ENCODE data around the gene ZNF580. TPM values are rescaled to one million over a fixed set of nuclear protein-coding genes. Genes with fewer than 3 reads are reported as not detected.

ZNF580 gene
- polyA plus RNA-seq, 1 donor (not counting 4 experiments of a cell fraction or from before 2014, with no cell fraction given) = 3.0 TPM

DNA sequence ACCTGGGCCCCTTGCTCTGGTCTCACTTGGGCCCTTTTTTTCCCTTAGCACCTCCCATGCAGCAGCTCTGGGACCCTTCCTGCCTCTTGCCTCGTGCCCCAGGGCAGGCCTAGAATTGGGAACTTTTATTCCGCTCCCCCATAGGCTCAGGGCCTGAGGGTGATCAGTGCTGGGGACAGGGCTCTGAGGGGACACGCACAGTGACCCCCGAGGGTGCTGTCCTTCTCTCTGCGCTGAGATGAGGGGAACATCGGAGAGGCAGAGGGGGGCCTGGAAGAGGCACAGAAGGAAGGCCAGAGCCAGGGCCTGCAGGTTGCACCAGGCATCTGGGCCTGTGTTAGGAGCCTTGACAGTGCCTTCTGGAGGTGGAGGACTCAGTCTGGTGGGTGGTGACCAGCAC lies 45.0 kb downstream of the ZNF580 start:
- Histone ChIP-seq H2AFZ (ENCODE audit: control insufficient read depth, low read length) (no peak overlapping the region), H3K9ac (ENCODE audit: control insufficient read depth, extremely low read depth, insufficient read depth, low read length) (no peak overlapping the region), H3K9me1 (ENCODE audit: control insufficient read depth, extremely low read depth, insufficient read depth, low read length) (no peaks in the 10 kb centered on the region), H3K4me1 (ENCODE audit: control insufficient read depth, extremely low read depth, insufficient read depth, low read length) (no peaks in the 10 kb centered on the region), H3K4me2 (ENCODE audit: control insufficient read depth, extremely low read depth, insufficient read depth, low read depth, low read length) (no peak overlapping the region), H3K79me2 (ENCODE audit: control insufficient read depth, insufficient read depth, low read length) (peaks cover 62% of the 10 kb centered on the region), H3K27me3 (ENCODE audit: control insufficient read depth, extremely low read depth, insufficient read depth, low read length) (no peaks in the 10 kb centered on the region), H3K27ac (ENCODE audit: control insufficient read depth, insufficient read depth, low read length) (no peak overlapping the region), H4K20me1 (ENCODE audit: control insufficient read depth, extremely low read depth, insufficient read depth, low read length) (peaks cover 4% of the 10 kb centered on the region), H3K36me3 (ENCODE audit: control insufficient read depth in 2 of 2, extremely low read depth in 1 of 2, insufficient read depth in 2 of 2, low read length in 2 of 2) (peaks cover 39 to 40% of the 10 kb centered on the region in 2 experiments), H3K9me3 (ENCODE audit: control insufficient read depth, low read depth, low read length) (no peaks in the 10 kb centered on the region), H3K4me3 (ENCODE audit: control insufficient read depth in 2 of 3, extremely low read depth in 1 of 3, insufficient read depth in 2 of 3, low read depth in 1 of 3, low read length in 3 of 3) (no peak overlapping the region)
- FAIRE-seq = no peak
- DNase-seq (ENCODE audit: low read depth, low spot score) = no peak
- TF ChIP-seq EZH2 (IDR thresholded peaks at IDR 0.05; ENCODE audit: low read length) = no peak
- TF ChIP-seq, protein P1, sequence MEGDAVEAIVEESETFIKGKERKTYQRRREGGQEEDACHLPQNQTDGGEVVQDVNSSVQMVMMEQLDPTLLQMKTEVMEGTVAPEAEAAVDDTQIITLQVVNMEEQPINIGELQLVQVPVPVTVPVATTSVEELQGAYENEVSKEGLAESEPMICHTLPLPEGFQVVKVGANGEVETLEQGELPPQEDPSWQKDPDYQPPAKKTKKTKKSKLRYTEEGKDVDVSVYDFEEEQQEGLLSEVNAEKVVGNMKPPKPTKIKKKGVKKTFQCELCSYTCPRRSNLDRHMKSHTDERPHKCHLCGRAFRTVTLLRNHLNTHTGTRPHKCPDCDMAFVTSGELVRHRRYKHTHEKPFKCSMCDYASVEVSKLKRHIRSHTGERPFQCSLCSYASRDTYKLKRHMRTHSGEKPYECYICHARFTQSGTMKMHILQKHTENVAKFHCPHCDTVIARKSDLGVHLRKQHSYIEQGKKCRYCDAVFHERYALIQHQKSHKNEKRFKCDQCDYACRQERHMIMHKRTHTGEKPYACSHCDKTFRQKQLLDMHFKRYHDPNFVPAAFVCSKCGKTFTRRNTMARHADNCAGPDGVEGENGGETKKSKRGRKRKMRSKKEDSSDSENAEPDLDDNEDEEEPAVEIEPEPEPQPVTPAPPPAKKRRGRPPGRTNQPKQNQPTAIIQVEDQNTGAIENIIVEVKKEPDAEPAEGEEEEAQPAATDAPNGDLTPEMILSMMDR (optimal IDR thresholded peaks at IDR 0.05 in 1 of 3, IDR thresholded peaks at IDR 0.05 in 1 of 3, conservative IDR thresholded peaks at IDR 0.05 in 1 of 3; ENCODE audit: extremely low read depth in 1 of 3, insufficient read depth in 2 of 3, low read length in 3 of 3) = no peak
- dilution Hi-C loops (cut with MboI; ENCODE audit: extremely low pct_ligation_motif_present, low sequenced_read_pairs) = no loop called here

DNA sequence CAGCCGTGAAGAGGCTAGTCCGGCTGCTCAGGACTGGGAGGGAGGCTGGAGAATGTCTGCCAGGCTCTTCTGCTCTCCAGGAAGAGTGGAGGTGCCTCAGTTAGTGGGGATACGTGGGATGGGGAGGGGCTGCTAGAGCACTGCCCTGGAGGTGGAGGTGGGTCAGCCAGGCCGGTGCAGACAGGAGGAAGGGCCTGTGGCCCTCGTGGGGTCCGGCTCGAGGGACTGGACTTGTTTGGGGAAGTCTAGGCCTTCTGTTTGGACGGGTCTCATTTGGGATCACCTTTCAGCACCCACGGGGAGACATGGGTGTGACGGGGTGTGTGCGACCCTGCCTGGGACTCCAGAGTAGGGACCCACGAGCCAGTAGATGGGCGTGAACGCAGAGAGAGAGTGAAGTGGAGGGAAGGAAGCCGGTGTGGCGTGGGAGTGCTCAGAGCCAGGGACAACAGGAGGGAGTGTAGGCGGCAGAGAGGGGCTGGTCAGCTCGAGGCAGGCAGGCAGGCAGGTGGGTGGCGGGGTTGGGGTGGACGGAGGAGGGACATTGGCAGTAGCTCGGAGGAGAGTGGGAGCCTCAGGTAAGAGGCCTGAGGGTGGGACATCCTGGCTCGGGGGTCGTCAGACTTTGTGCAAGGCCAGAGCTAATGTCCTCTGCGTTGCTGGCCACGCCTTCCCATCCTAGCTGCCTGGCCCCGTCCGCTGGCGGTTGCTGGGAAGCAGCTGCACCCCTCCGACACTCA lies 45.7 kb downstream of the ZNF580 start:
- Histone ChIP-seq H3K9me3 (ENCODE audit: control insufficient read depth, low read depth, low read length) (no peaks in the 10 kb centered on the region), H3K27ac (ENCODE audit: control insufficient read depth, insufficient read depth, low read length) (no peak overlapping the region), H2AFZ (ENCODE audit: control insufficient read depth, low read length) (no peak overlapping the region), H3K27me3 (ENCODE audit: control insufficient read depth, extremely low read depth, insufficient read depth, low read length) (no peaks in the 10 kb centered on the region), H3K4me1 (ENCODE audit: control insufficient read depth, extremely low read depth, insufficient read depth, low read length) (no peaks in the 10 kb centered on the region), H4K20me1 (ENCODE audit: control insufficient read depth, extremely low read depth, insufficient read depth, low read length) (peaks cover 4% of the 10 kb centered on the region), H3K4me2 (ENCODE audit: control insufficient read depth, extremely low read depth, insufficient read depth, low read depth, low read length) (no peak overlapping the region), H3K79me2 (ENCODE audit: control insufficient read depth, insufficient read depth, low read length) (peaks cover 55% of the 10 kb centered on the region), H3K9me1 (ENCODE audit: control insufficient read depth, extremely low read depth, insufficient read depth, low read length) (no peaks in the 10 kb centered on the region), H3K9ac (ENCODE audit: control insufficient read depth, extremely low read depth, insufficient read depth, low read length) (no peak overlapping the region), H3K4me3 (ENCODE audit: control insufficient read depth in 2 of 3, extremely low read depth in 1 of 3, insufficient read depth in 2 of 3, low read depth in 1 of 3, low read length in 3 of 3) (no peak overlapping the region), H3K36me3 (ENCODE audit: control insufficient read depth in 2 of 2, extremely low read depth in 1 of 2, insufficient read depth in 2 of 2, low read length in 2 of 2) (peaks cover 32 to 37% of the 10 kb centered on the region in 2 experiments)
- TF ChIP-seq EZH2 (IDR thresholded peaks at IDR 0.05; ENCODE audit: low read length) = no peak
- TF ChIP-seq, protein P1 (optimal IDR thresholded peaks at IDR 0.05 in 1 of 3, IDR thresholded peaks at IDR 0.05 in 1 of 3, conservative IDR thresholded peaks at IDR 0.05 in 1 of 3; ENCODE audit: extremely low read depth in 1 of 3, insufficient read depth in 2 of 3, low read length in 3 of 3) = no peak
- dilution Hi-C loops (cut with MboI; ENCODE audit: extremely low pct_ligation_motif_present, low sequenced_read_pairs) = no loop called here
- DNase-seq (ENCODE audit: low read depth, low spot score) (no peak), FAIRE-seq (no peak)
